ENCODE measurements around the gene UPK3BL2. TPM values are rescaled to one million over a fixed set of nuclear protein-coding genes. Genes with fewer than 3 reads are reported as not detected.
"Not testable (repeated sequence)": the region's sequence is repeated elsewhere in the genome, so short reads cannot be mapped to it uniquely, and the experiment has no call there.

The UPK3BL2 gene
- total and polyA plus RNA-seq, 9 of the 15 experiments (the other 6 are each of a cell fraction or from before 2014, with no cell fraction given), result 0.77 to 24.8 (median 6.9) TPM; not detected in 1

GRCh38 chr7:102592477-102593019 is 49.1 kb upstream of the UPK3BL2 start:
- H4K20me1 ChIP-seq (replicated peaks; ENCODE audit: control insufficient read depth, insufficient read depth, low read length); H3K9ac ChIP-seq (ENCODE audit: insufficient read depth in 1 of 2, low read depth in 2 of 2, low read length in 2 of 2); intact Hi-C loops (cut with micrococcal nuclease); H3K4me1 ChIP-seq (replicated peaks in 1 of 2; ENCODE audit: control insufficient read depth in 2 of 2, insufficient read depth in 2 of 2, low read length in 2 of 2); BruUV-seq (replicated peaks); DNase-seq (ENCODE audit: extremely low read depth in 1 of 4, low spot score in 3 of 4); CTCF ChIA-PET (ENCODE audit: low intra/inter-chr PET ratio); POLR2A ChIA-PET; H3K4me3 ChIP-seq; H3K9me1 ChIP-seq (ENCODE audit: control insufficient read depth, insufficient read depth, low read length); H3K27me3 ChIP-seq (ENCODE audit: control insufficient read depth in 2 of 2, insufficient read depth in 2 of 2, low read length in 2 of 2); in situ Hi-C loops (cut with MboI); FAIRE-seq; H2AFZ ChIP-seq (ENCODE audit: low read depth, low read length); H3K79me2 ChIP-seq (ENCODE audit: control insufficient read depth, insufficient read depth, low read length); H3K4me2 ChIP-seq (ENCODE audit: insufficient read depth, low read length); H3K27ac ChIP-seq (ENCODE audit: extremely low read depth, low read depth, low read length); H3K9me3 ChIP-seq (replicated peaks; ENCODE audit: control insufficient read depth, insufficient read depth, low read depth, low read length); H3K36me3 ChIP-seq (ENCODE audit: control insufficient read depth, insufficient read depth, low read length): not testable (repeated sequence)
- peak; percentile 38; the same call in 1 of the 2 replicates for TF ChIP-seq PKNOX1 (IDR thresholded peaks at IDR 0.05)
- 0% methylated on average over 6 of the region's 26 CpGs for whole genome bisulfite sequencing (ENCODE audit: insufficient coverage, low coverage, missing lambda C conversion rate)
- peak; percentile 89 for ATAC-seq

- H3K36me3 ChIP-seq (ENCODE audit: control insufficient read depth, insufficient read depth, low read length); DNase-seq (ENCODE audit: extremely low read depth in 1 of 4, low spot score in 3 of 4); H3K9me3 ChIP-seq (replicated peaks; ENCODE audit: control insufficient read depth, insufficient read depth, low read depth, low read length); H3K4me1 ChIP-seq (replicated peaks in 1 of 2; ENCODE audit: control insufficient read depth in 2 of 2, insufficient read depth in 2 of 2, low read length in 2 of 2); H3K9me1 ChIP-seq (ENCODE audit: control insufficient read depth, insufficient read depth, low read length); H3K4me3 ChIP-seq; H3K27ac ChIP-seq (ENCODE audit: extremely low read depth, low read depth, low read length); H3K27me3 ChIP-seq (ENCODE audit: control insufficient read depth in 2 of 2, insufficient read depth in 2 of 2, low read length in 2 of 2); H3K4me2 ChIP-seq (ENCODE audit: insufficient read depth, low read length); CTCF ChIA-PET (ENCODE audit: low intra/inter-chr PET ratio); in situ Hi-C loops (cut with MboI); H2AFZ ChIP-seq (ENCODE audit: low read depth, low read length); H3K79me2 ChIP-seq (ENCODE audit: control insufficient read depth, insufficient read depth, low read length); BruUV-seq (replicated peaks); POLR2A ChIA-PET; intact Hi-C loops (cut with micrococcal nuclease); H3K9ac ChIP-seq (ENCODE audit: insufficient read depth in 1 of 2, low read depth in 2 of 2, low read length in 2 of 2); H4K20me1 ChIP-seq (replicated peaks; ENCODE audit: control insufficient read depth, insufficient read depth, low read length): not testable (repeated sequence)
- peak; percentile 94 for ATAC-seq
- FAIRE-seq, result peak; percentile 75
- WGBS (ENCODE audit: insufficient coverage, low coverage, missing lambda C conversion rate), result no CpG with 5 or more reads among the region's 9 CpGs
These were observed 46.4 kb upstream of the UPK3BL2 start for GRCh38 chr7:102589857-102590256.

- H3K9me1 ChIP-seq (ENCODE audit: control insufficient read depth, insufficient read depth, low read length); FAIRE-seq; H4K20me1 ChIP-seq (replicated peaks; ENCODE audit: control insufficient read depth, insufficient read depth, low read length); CTCF ChIA-PET (ENCODE audit: low intra/inter-chr PET ratio); BruUV-seq (replicated peaks); H3K27ac ChIP-seq (ENCODE audit: extremely low read depth, low read depth, low read length); H3K36me3 ChIP-seq (ENCODE audit: control insufficient read depth, insufficient read depth, low read length); H3K9me3 ChIP-seq (replicated peaks; ENCODE audit: control insufficient read depth, insufficient read depth, low read depth, low read length); H3K79me2 ChIP-seq (ENCODE audit: control insufficient read depth, insufficient read depth, low read length); H3K27me3 ChIP-seq (ENCODE audit: control insufficient read depth in 2 of 2, insufficient read depth in 2 of 2, low read length in 2 of 2); DNase-seq (ENCODE audit: extremely low read depth in 1 of 4, low spot score in 3 of 4); H3K4me3 ChIP-seq; H3K9ac ChIP-seq (ENCODE audit: insufficient read depth in 1 of 2, low read depth in 2 of 2, low read length in 2 of 2); in situ Hi-C loops (cut with MboI); H2AFZ ChIP-seq (ENCODE audit: low read depth, low read length); POLR2A ChIA-PET; H3K4me2 ChIP-seq (ENCODE audit: insufficient read depth, low read length); H3K4me1 ChIP-seq (replicated peaks in 1 of 2; ENCODE audit: control insufficient read depth in 2 of 2, insufficient read depth in 2 of 2, low read length in 2 of 2); intact Hi-C loops (cut with micrococcal nuclease): not testable (repeated sequence)
- ATAC-seq, result peak; percentile 89
- no CpG with 5 or more reads among the region's 5 CpGs for WGBS (ENCODE audit: insufficient coverage, low coverage, missing lambda C conversion rate)
These were observed 40.0 kb upstream of the UPK3BL2 start for GRCh38 chr7:102583495-102583894.

GRCh38 chr7:102581722-102582121 is 38.2 kb upstream of the UPK3BL2 start:
- not testable (repeated sequence) for FAIRE-seq

More at GRCh38 chr7:102581722-102582121, 38.2 kb upstream of the UPK3BL2 start:
- H3K36me3 ChIP-seq (ENCODE audit: control insufficient read depth, insufficient read depth, low read length); H3K4me2 ChIP-seq (ENCODE audit: insufficient read depth, low read length); H3K9me1 ChIP-seq (ENCODE audit: control insufficient read depth, insufficient read depth, low read length); H3K27ac ChIP-seq (ENCODE audit: extremely low read depth, low read depth, low read length); H3K9ac ChIP-seq (ENCODE audit: insufficient read depth in 1 of 2, low read depth in 2 of 2, low read length in 2 of 2); H3K9me3 ChIP-seq (replicated peaks; ENCODE audit: control insufficient read depth, insufficient read depth, low read depth, low read length); H3K4me1 ChIP-seq (replicated peaks in 1 of 2; ENCODE audit: control insufficient read depth in 2 of 2, insufficient read depth in 2 of 2, low read length in 2 of 2); H4K20me1 ChIP-seq (replicated peaks; ENCODE audit: control insufficient read depth, insufficient read depth, low read length); intact Hi-C loops (cut with micrococcal nuclease); DNase-seq (ENCODE audit: extremely low read depth in 1 of 4, low spot score in 3 of 4); CTCF ChIA-PET (ENCODE audit: low intra/inter-chr PET ratio); BruUV-seq (replicated peaks); H2AFZ ChIP-seq (ENCODE audit: low read depth, low read length); in situ Hi-C loops (cut with MboI); H3K4me3 ChIP-seq; H3K27me3 ChIP-seq (ENCODE audit: control insufficient read depth in 2 of 2, insufficient read depth in 2 of 2, low read length in 2 of 2); POLR2A ChIA-PET; ATAC-seq; H3K79me2 ChIP-seq (ENCODE audit: control insufficient read depth, insufficient read depth, low read length): not testable (repeated sequence)
- WGBS (ENCODE audit: insufficient coverage, low coverage, missing lambda C conversion rate), result no CpG with 5 or more reads among the region's 5 CpGs
